GM23248 (cell line): ENCODE results near the gene UBE3A.

Source experiments
- EZH2 ChIP-seq: fragments of 200-600 bp; sonication (generic); IDR thresholded peaks from 2 replicates; pipeline ENCODE4 v1.6.1; 2018; ENCODE audit warnings: antibody characterized with exemption, mild to moderate bottlenecking; ENCODE audit not compliant: insufficient read depth, poor library complexity, severe bottlenecking
- EZH2phosphoT487 ChIP-seq: fragments of 200-600 bp; sonication (generic); IDR thresholded peaks from 2 replicates; pipeline ENCODE4 v1.6.1; 2018; ENCODE audit warnings: antibody characterized with exemption, moderate library complexity, mild to moderate bottlenecking, low read depth; ENCODE audit not compliant: insufficient read depth

DNA sequence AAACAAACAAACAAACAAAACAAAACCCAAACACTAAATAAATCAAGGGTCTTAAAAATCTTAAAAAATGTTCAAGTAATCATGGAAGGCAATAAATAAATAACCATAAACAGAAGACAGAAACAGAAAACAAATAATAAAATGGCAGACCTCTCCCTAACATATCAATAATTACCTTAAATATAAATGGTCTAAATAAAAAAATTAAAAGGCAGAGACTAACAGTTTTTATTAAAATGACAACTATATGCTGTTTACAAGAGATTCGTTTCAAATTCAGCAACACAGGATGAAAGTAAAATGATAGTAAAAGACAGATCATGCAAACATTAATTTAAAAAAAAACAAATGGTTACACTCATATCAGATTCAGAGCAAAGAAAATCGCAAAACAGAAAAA is 91.1 kb downstream of the UBE3A start:
- TF ChIP-seq EZH2 (no peak), EZH2phosphoT487 (no peak)
